ENCODE data around the gene PTH2.

GRCh38 chr19:49415102-49415809 is 8.0 kb downstream of the PTH2 start:
- TF ChIP-seq CTCF (IDR thresholded peaks at IDR 0.05) (no peak), POLR2A (IDR thresholded peaks at IDR 0.05) (no peak)

All from thyroid gland (tissue), 4 donors.